ENCODE data around the gene EIF3D.

EIF3D gene

GRCh38 chr22:36514766-36515165, 14.2 kb downstream of the EIF3D start:
- H3K79me2 ChIP-seq (ENCODE audit: low read length): no peaks in the 10 kb centered on the region
- no peak overlapping the region for H3K4me3 ChIP-seq (ENCODE audit: low read length)
- no peaks in the 10 kb centered on the region for H3K27me3 ChIP-seq (ENCODE audit: low read depth, low read length)
- H3K27ac ChIP-seq (ENCODE audit: low read length): no peak overlapping the region
- H3K4me1 ChIP-seq (ENCODE audit: low read length): no peaks in the 10 kb centered on the region
- no peak overlapping the region for H3K4me2 ChIP-seq (ENCODE audit: low read length)
- H3K9ac ChIP-seq (ENCODE audit: low read length): no peak overlapping the region
- no peak for TF ChIP-seq CTCF (IDR thresholded peaks at IDR 0.05; ENCODE audit: low read depth, low read length)
- TF ChIP-seq EZH2phosphoT487 (IDR thresholded peaks at IDR 0.05; ENCODE audit: low read depth): no peak
- no peaks in the 10 kb centered on the region for H3K9me3 ChIP-seq (ENCODE audit: insufficient read depth, low read length)
- H3K36me3 ChIP-seq (replicated peaks; ENCODE audit: low read depth, low read length): peaks cover 82% of the 10 kb centered on the region
- 0 out of 2 replicates have a peak, but pooled peaks cover 4% of the 10 kb centered on the region for H4K20me1 ChIP-seq (ENCODE audit: insufficient read depth, low read length)
- H2AFZ ChIP-seq (ENCODE audit: low read depth, low read length): no peak overlapping the region

GRCh38 chr22:36512991-36513390, 16.0 kb downstream of the EIF3D start:
- Histone ChIP-seq H3K4me2 (ENCODE audit: low read length) (no peak overlapping the region), H4K20me1 (ENCODE audit: insufficient read depth, low read length) (0 out of 2 replicates have a peak, but pooled peaks cover 4% of the 10 kb centered on the region), H3K27me3 (ENCODE audit: low read depth, low read length) (no peaks in the 10 kb centered on the region), H3K27ac (ENCODE audit: low read length) (no peak overlapping the region), H2AFZ (ENCODE audit: low read depth, low read length) (no peak overlapping the region), H3K9me3 (ENCODE audit: insufficient read depth, low read length) (no peaks in the 10 kb centered on the region), H3K4me3 (ENCODE audit: low read length) (no peak overlapping the region), H3K79me2 (ENCODE audit: low read length) (no peaks in the 10 kb centered on the region), H3K9ac (ENCODE audit: low read length) (no peak overlapping the region), H3K4me1 (ENCODE audit: low read length) (no peaks in the 10 kb centered on the region), H3K36me3 (replicated peaks; ENCODE audit: low read depth, low read length) (peaks cover 65% of the 10 kb centered on the region)
- no peak for TF ChIP-seq EZH2phosphoT487 (IDR thresholded peaks at IDR 0.05; ENCODE audit: low read depth)

GRCh38 chr22:36512333-36512732, 16.6 kb downstream of the EIF3D start:
- H3K4me1 ChIP-seq (ENCODE audit: low read length): peaks cover 2% of the 10 kb centered on the region; the same call in 1 of the 2 replicates

GRCh38 chr22:36510966-36511881, 17.7 kb downstream of the EIF3D start:
- Histone ChIP-seq H3K4me3 (ENCODE audit: low read length) (no peak overlapping the region), H3K9me3 (ENCODE audit: insufficient read depth, low read length) (no peaks in the 10 kb centered on the region), H3K9ac (ENCODE audit: low read length) (no peak overlapping the region), H4K20me1 (ENCODE audit: insufficient read depth, low read length) (0 out of 2 replicates have a peak, but pooled peaks cover 4% of the 10 kb centered on the region), H3K36me3 (replicated peaks; ENCODE audit: low read depth, low read length) (peaks cover 50% of the 10 kb centered on the region), H2AFZ (ENCODE audit: low read depth, low read length) (no peak overlapping the region), H3K4me2 (ENCODE audit: low read length) (no peak overlapping the region), H3K27ac (ENCODE audit: low read length) (no peak overlapping the region), H3K79me2 (ENCODE audit: low read length) (peaks cover 2% of the 10 kb centered on the region), H3K27me3 (ENCODE audit: low read depth, low read length) (no peaks in the 10 kb centered on the region), H3K4me1 (ENCODE audit: low read length) (peaks cover 8% of the 10 kb centered on the region; the same call in 1 of the 2 replicates)
- TF ChIP-seq EZH2phosphoT487 (IDR thresholded peaks at IDR 0.05; ENCODE audit: low read depth) (no peak), CTCF (IDR thresholded peaks at IDR 0.05; ENCODE audit: low read depth, low read length) (peak; percentile 51)

More at GRCh38 chr22:36512333-36512732, 16.6 kb downstream of the EIF3D start:
- Histone ChIP-seq H4K20me1 (ENCODE audit: insufficient read depth, low read length) (0 out of 2 replicates have a peak, but pooled peaks cover 4% of the 10 kb centered on the region), H3K9me3 (ENCODE audit: insufficient read depth, low read length) (no peaks in the 10 kb centered on the region), H3K27ac (ENCODE audit: low read length) (no peak overlapping the region), H3K27me3 (ENCODE audit: low read depth, low read length) (no peaks in the 10 kb centered on the region), H3K36me3 (replicated peaks; ENCODE audit: low read depth, low read length) (peaks cover 61% of the 10 kb centered on the region), H3K4me2 (ENCODE audit: low read length) (no peak overlapping the region), H3K9ac (ENCODE audit: low read length) (no peak overlapping the region), H2AFZ (ENCODE audit: low read depth, low read length) (no peak overlapping the region), H3K4me3 (ENCODE audit: low read length) (no peak overlapping the region), H3K79me2 (ENCODE audit: low read length) (no peaks in the 10 kb centered on the region)
- TF ChIP-seq CTCF (IDR thresholded peaks at IDR 0.05; ENCODE audit: low read depth, low read length) (no peak), EZH2phosphoT487 (IDR thresholded peaks at IDR 0.05; ENCODE audit: low read depth) (no peak)

Measured in OCI-LY3 (cell line).